ENCODE measurements around the gene LRRC31.

LRRC31 gene

GRCh38 chr3:169863458-169863899 lies 6.3 kb downstream of the LRRC31 start:
- peak; percentile 53 for DNase-seq (ENCODE audit: low read depth)

- no peak for DNase-seq (ENCODE audit: low read depth)
Observed at GRCh38 chr3:169861871-169862270, 7.9 kb downstream of the LRRC31 start.

DNA sequence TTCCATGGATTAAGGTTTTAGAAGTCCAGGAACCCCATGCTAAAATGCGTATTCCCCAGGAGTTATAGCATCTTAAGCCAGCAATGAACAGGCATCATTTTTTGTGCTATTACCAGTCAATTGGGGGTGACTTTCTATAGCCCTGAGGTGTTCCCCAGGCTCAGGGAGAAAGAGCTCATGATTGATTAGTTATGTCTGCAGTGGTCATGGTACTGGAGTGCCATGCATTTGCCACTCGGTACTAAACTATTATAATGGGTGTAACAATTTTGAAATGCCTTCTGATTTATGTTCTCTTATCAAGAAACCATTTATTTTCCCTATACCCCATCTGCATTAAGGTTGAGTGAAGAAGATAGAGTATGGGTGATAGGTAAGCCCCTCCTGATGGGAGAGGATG lies 11.9 kb downstream of the LRRC31 start:
- no peak for DNase-seq (ENCODE audit: low read depth)

GRCh38 chr3:169855514-169855913 lies 14.2 kb downstream of the LRRC31 start:
- no peak for DNase-seq (ENCODE audit: low read depth)

- no peak for DNase-seq (ENCODE audit: low read depth)
Observed at GRCh38 chr3:169850618-169851017, 19.1 kb downstream of the LRRC31 start.

GRCh38 chr3:169848741-169849140 lies 21.0 kb downstream of the LRRC31 start:
- no peak for DNase-seq (ENCODE audit: low read depth)

- DNase-seq (ENCODE audit: low read depth): no peak
Observed at GRCh38 chr3:169847896-169848295, 21.8 kb downstream of the LRRC31 start.

- DNase-seq (ENCODE audit: low read depth): no peak
Observed at GRCh38 chr3:169846458-169847193, 23.1 kb downstream of the LRRC31 start.

DNA sequence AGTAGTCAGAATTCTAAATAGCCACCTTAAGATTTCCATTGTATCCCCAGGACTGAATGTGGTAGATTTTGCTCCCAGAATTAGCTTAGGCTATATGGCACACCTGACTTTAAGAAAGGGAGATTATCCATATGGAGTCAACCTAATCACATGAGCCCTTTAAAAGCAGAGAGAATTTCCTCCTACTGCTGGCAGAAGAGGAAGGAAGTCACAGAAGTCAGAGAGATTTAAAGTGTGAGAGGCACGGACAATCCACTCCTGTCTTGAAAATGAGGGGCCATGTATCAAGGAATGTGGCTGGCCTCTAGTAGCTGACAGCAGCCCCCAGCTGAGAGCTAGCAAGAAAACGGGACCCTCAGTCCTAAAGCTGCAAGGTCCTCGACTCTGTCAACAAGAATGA lies 26.8 kb downstream of the LRRC31 start:
- no peak for DNase-seq (ENCODE audit: low read depth)

GRCh38 chr3:169841171-169841570 lies 28.6 kb downstream of the LRRC31 start:
- DNase-seq (ENCODE audit: low read depth): no peak

DNA sequence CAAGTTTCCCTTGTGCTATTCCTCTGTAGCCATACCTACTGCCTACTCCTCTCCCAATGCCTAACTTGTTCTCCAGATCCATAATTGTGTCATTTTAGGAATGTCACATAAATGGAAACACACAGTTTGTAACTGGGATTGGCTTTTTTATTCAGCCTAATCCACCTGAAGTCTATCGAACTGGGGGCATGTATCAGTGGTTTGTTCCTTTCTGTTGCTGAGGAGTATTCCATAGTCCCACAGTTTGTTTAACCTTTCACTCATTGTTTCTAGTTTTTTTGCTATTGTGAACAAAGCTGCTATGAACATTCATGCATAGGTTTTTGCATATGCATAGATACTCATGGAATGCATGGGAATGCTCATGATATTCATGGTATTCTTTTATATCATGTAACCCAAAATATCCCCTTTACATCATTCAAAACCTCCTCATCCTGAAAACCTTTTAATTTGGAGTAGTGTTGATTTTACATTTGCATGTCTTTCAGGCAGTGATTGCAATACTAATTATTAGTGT lies 31.2 kb downstream of the LRRC31 start:
- no peak for DNase-seq (ENCODE audit: low read depth)

DNA sequence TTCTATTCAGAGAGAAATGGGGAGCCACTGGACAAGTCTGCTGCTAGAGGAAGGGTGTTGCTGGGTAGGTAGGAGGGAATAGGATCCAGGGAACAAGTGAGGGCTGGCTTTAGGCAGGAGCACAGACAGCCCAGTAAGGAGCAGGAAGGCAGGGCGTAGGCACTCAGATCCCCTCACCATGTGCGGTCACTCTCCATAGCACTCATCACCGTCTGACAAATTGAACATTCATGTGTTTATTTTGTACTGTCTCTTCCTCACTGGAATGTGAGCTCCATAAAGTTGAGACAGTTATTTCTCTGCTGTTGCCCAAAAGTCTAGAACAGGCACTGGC lies 32.8 kb downstream of the LRRC31 start:
- no peak for DNase-seq (ENCODE audit: low read depth)

- DNase-seq (ENCODE audit: low read depth): no peak
Observed at GRCh38 chr3:169836078-169836941, 33.4 kb downstream of the LRRC31 start.

GRCh38 chr3:169835533-169835932 lies 34.2 kb downstream of the LRRC31 start:
- no peak for DNase-seq (ENCODE audit: low read depth)

- no peak for DNase-seq (ENCODE audit: low read depth)
Observed at GRCh38 chr3:169827712-169828111, 42.0 kb downstream of the LRRC31 start.

GRCh38 chr3:169825316-169825715 lies 44.4 kb downstream of the LRRC31 start:
- no peak for DNase-seq (ENCODE audit: low read depth)

- no peak for DNase-seq (ENCODE audit: low read depth)
Observed at GRCh38 chr3:169822983-169823382, 46.8 kb downstream of the LRRC31 start.

- no peak for DNase-seq (ENCODE audit: low read depth)
Observed at GRCh38 chr3:169822540-169822939, 47.2 kb downstream of the LRRC31 start.

- no peak for DNase-seq (ENCODE audit: low read depth)
Observed at GRCh38 chr3:169822091-169822490, 47.6 kb downstream of the LRRC31 start.

GRCh38 chr3:169818316-169818715 lies 51.4 kb downstream of the LRRC31 start:
- no peak for DNase-seq (ENCODE audit: low read depth)

GRCh38 chr3:169815590-169816150 lies 54.1 kb downstream of the LRRC31 start:
- no peak for DNase-seq (ENCODE audit: low read depth)

GRCh38 chr3:169813757-169814517 lies 55.8 kb downstream of the LRRC31 start:
- no peak for DNase-seq (ENCODE audit: low read depth)
